GM19351 (cell line): ENCODE results near the gene MAGI1.
A peak's percentile ranks its signal among the peaks of the same experiment; 100 is the strongest.
"Not testable (repeated sequence)": the region's sequence is repeated elsewhere in the genome, so short reads cannot be mapped to it uniquely, and the experiment has no call there.

ENCODE experiments used
- ATAC-seq: cut with Tn5 transposase; IDR thresholded peaks from one replicate; pipeline ENCODE4 v1.9.1; 2021; ENCODE audit warnings: mild to moderate bottlenecking, moderate library complexity; ENCODE audit not compliant: unreplicated experiment

The MAGI1 gene

GRCh38 chr3:65582012-65582717 lies 456.6 kb downstream of the MAGI1 start:
- ATAC-seq: no peak

GRCh38 chr3:65581313-65581712 lies 457.4 kb downstream of the MAGI1 start:
- ATAC-seq: no peak

- ATAC-seq: no peak
These were observed 459.9 kb downstream of the MAGI1 start for GRCh38 chr3:65578861-65579260.

- ATAC-seq: no peak
These were observed 460.8 kb downstream of the MAGI1 start for GRCh38 chr3:65577843-65578430.

- no peak for ATAC-seq
These were observed 461.8 kb downstream of the MAGI1 start for GRCh38 chr3:65576966-65577365.

- no peak for ATAC-seq
These were observed 462.5 kb downstream of the MAGI1 start for GRCh38 chr3:65576228-65576627.

GRCh38 chr3:65575376-65575840 lies 463.3 kb downstream of the MAGI1 start:
- ATAC-seq: no peak

GRCh38 chr3:65573548-65574116 lies 465.1 kb downstream of the MAGI1 start:
- no peak for ATAC-seq

- ATAC-seq: no peak
These were observed 466.4 kb downstream of the MAGI1 start for GRCh38 chr3:65572175-65572777.

GRCh38 chr3:65569845-65570405 lies 468.8 kb downstream of the MAGI1 start:
- ATAC-seq: no peak

- no peak for ATAC-seq
These were observed 469.6 kb downstream of the MAGI1 start for GRCh38 chr3:65569129-65569528.

- no peak for ATAC-seq
These were observed 470.2 kb downstream of the MAGI1 start for GRCh38 chr3:65568497-65568896.

- ATAC-seq: not testable (repeated sequence)
These were observed 473.0 kb downstream of the MAGI1 start for GRCh38 chr3:65565744-65566143.

GRCh38 chr3:65564483-65564882 lies 474.2 kb downstream of the MAGI1 start:
- ATAC-seq: no peak

GRCh38 chr3:65563861-65564260 lies 474.9 kb downstream of the MAGI1 start:
- ATAC-seq: no peak

- no peak for ATAC-seq
These were observed 476.3 kb downstream of the MAGI1 start for GRCh38 chr3:65562447-65562846.

GRCh38 chr3:65561617-65562016 lies 477.1 kb downstream of the MAGI1 start:
- peak; percentile 53 for ATAC-seq

- no peak for ATAC-seq
These were observed 477.8 kb downstream of the MAGI1 start for GRCh38 chr3:65560901-65561300.

- ATAC-seq: no peak
These were observed 478.6 kb downstream of the MAGI1 start for GRCh38 chr3:65560133-65560532.

GRCh38 chr3:65559643-65560042 lies 479.1 kb downstream of the MAGI1 start:
- no peak for ATAC-seq

GRCh38 chr3:65558826-65559225 lies 479.9 kb downstream of the MAGI1 start:
- no peak for ATAC-seq
